Raji (cell line): ENCODE data around the gene WDR91.

Experiments
- POLR2A ChIP-seq: IDR thresholded peaks from 2 replicates; pipeline ENCODE4 v1.6.1; 2011; ENCODE audit warnings: low read depth, low read length, control low read depth; ENCODE audit not compliant: insufficient read depth

The WDR91 gene

DNA sequence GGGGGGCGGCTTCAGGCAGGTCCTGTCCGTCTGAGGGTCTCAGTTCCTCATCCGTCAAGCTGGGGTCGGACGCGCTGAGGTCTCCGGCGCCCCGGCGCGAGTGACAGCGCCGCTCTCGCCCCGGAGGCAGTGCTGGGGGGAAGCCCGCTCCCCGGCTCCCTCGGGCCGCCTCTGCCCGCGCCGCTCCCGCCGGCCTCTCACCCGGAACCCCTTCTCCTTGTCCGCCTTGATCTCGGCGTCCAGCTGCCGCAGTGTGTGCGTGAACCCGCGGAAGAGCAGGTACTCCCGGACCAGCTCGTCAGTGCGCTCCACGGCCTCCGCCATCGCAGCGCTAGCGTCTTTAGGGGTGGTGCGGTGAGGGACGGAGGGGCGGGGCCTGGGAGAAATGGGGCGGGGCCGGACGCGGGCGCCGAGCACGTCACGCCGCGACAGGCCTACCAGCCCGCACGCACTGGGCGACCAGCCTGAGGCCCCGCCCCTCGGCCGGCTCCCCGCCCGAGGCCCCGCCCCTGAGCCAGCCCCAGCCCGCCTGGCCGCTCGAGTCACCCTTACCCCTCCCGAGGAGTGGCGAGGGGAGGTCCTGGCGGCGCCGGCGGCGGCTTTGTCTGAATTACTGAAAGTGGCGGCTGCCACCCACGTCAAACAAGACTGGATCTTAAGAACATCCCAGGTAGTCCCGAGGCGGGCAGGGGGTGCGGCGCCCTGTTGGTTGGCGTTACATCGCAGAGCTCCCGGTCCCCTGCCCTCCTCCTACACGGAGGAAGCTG lies at the start of gene WDR91:
TSS of gene WDR91 (minus strand) at position 348 of the 767 bp plus-strand sequence. CDS start at position 324, 24 bp downstream.
- TF ChIP-seq POLR2A, result peak; percentile 90

DNA sequence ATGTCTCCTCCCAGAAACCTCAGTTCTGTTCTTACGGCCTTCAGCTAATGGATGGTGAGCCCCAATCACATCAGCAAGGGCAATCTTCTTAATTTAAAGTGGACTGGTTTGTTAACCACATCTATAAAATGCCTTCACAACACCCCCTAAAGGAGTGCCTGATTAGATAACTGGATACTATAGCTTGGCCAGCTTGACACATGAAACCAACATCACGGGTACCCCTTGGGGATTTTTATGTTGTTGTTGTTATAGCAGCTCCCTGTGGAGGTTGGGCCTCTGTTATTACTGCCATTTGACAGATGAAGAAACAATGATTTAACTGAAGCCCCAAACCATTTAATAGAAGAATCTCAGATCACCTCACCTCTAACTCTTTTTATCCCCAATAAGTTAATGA lies 49.1 kb upstream of the WDR91 start:
- TF ChIP-seq POLR2A, result no peak

DNA sequence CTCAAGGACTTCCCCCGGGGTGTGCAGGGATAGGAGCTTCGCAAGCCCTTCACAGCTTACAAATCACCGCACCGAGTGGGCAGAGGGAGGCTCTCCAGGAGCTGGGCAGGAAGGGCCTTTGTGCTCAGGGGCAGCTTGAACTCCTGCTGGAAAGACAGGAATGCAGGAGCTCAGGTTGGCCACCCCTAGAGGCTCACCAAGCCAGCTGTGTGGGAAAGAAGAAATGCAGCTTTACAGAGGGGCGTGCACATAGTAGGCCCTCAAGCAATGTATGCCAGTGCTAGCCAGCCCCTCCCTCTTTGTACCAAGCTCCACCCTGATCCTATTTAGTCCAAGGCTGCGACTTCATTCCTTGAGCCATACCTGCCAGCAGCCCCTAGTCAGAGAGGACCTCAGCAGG lies 48.4 kb upstream of the WDR91 start:
- no peak for TF ChIP-seq POLR2A

DNA sequence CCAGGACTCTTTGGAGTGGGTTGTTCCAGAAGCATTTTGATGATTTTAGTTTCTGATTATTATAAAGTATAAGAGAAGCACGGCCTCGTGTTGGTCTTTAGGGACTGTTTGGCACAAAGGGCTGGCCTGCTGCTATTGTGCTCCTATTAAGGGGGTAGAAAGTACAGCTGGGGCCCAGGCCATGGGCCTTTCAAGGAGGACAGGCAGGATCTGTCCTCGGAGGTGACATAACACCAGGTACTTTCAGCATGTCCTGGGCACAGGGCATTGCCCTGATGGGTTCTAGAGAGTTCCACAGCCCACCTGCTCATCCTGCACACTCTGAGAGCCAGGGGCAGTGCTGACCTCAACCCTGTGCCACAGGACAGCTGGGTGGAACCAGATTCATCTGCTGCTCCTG lies 47.3 kb upstream of the WDR91 start:
- no peak for TF ChIP-seq POLR2A

DNA sequence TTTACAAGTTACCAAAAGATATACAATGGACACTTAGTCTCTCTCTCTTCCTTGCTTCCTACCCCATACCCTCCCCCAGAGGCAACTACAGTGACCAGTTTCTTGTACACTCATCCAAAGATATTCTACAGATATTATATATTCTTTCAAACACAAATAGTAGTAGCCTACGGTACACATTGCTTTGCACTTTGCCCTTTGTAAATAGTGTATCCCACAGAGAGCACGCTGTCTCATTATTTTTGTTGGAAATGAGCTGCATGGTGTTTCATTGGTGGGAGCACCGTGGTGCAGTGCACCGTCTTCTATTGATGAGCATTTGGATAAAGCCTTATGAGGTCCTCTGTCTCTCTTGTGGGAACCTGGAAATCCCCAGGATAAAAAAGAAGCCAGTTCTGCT lies 46.5 kb upstream of the WDR91 start:
- TF ChIP-seq POLR2A, result no peak

DNA sequence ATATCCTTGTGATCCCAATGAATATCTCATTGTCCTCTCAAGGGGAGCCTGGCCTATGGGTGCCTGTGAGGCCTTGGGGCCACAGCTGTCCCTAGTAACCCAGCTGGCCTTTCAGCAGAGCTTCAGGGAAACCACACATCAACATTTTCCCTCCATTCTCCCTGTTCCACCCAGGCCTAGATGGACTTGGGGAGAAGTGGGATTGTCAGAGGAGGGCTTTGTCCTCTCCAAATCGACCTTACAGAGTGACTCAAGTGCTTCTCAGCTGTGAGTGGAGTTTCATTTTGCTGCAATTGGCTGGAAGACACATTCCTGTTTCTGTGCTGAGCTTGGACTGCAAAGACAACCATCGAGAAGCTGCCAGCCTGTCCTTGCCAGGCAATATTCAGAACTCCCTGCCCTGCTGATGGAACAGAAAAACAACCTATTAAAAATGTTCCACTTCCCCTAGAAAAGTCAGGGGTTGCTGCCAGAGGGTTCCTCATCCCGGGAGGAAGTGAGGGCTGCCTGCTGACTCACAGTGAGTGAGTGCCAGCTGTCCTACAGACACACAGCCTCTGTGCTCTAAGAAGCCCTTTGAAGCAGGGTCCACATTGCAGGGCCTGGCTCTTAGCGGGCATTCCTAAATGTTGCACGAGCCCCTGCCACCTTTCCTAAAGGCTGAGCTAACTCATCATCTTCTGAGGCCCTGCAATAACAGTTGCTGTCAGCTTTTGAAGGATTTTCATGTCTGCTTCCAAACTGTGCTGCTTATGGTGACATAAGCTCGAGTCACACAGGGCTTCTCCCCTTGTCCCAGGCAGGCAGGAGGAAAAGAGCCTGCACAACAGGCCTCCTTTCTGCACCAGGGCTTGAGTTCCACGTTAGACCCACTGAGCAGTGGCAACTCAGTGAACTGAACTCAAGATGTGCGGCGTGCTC lies 42.8 kb upstream of the WDR91 start:
- no peak for TF ChIP-seq POLR2A

DNA sequence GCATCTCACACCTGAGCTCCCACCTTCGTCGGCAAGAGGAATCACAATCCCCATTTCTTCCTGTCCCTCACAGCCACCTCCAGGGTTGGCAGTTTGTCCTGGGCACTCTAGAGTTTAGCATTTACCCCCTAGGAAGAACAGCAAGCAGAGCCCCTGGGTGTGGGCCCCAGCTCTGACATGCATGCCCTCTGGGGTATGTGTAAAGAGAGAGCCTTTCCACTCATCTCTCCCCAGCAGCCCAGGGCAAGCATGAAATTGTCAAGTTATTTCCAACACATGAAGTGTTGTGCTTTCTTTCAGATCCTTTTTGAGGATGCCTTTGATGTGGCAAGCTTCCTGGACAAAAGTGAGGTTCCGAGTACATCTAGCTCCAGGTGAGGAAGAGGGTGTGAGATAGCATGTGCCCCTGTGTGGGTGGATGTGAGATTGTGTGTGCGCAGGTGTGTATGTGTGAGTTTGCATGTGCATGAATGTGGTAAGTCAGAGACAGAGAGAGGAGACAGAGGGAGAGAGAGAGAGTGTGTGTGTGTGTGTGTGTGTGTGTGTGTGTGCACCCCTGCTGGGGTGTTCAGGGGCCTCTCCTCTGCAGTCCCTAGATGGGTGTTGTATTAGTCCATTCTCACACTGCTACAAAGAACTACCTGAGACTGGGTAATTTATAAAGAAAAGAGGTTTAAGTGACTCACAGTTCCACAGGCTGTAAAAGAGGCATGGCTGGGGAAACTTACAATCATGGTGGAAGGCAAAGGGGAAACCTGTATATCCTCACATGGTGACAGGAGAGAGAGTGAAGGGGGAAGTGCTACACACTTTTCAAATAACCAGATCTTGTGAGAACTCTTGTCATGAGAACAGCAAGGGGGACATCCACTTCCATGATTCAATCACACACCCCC lies 40.4 kb upstream of the WDR91 start:
- TF ChIP-seq POLR2A, result no peak

DNA sequence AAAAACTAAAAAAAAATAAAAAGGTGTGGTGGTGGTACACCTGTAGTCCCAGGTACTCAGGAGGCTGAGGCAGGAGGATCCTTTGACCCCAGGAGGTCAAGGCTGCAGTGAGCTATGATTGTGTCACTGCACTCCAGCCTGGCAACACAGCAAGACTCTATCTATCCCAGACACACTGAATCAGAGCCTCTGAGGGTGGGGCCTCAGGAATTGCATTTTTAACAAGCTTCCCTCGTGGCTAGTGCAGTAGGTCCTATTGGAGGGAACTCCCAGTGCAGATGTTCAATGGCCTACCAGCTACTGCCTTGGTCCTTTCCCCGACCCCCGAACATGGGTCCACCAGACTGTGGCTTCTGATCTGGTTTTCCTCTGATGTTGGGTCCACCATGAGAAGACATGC lies 37.2 kb upstream of the WDR91 start:
- no peak for TF ChIP-seq POLR2A

DNA sequence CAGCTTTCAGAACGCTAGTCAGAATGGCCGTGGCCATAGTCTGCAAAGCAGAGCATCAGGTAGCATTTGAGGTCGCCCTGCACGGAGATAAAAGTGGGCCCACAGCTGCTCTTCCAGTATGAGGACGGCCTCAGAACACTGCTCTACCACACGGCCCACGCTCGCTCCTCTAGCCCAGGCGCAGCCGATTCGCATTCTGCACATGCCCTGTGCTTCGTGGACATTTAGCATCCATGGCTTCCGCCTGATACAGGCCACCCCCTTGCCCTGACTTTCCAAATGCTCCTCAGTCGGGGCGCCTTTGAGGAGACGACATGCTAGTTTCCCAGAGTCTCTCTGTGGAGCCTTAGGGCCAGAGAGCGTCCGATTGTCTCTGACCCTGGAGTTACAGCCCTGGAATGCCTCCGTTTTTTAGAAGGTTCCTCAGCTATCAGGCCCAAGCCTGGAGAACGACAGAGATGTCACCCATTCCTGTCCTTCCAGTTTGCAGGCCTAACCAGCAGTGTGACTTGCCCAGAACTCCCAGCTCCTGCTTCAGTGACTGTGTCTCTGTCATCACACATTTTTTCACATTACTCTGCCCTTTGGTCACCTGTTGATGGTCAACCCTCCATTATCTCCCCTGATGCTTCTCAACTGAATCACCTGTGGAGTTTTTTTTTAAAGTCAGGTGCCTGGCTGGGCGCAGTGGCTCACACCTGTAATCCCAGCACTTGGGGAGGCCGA lies 36.6 kb upstream of the WDR91 start:
- TF ChIP-seq POLR2A, result no peak

DNA sequence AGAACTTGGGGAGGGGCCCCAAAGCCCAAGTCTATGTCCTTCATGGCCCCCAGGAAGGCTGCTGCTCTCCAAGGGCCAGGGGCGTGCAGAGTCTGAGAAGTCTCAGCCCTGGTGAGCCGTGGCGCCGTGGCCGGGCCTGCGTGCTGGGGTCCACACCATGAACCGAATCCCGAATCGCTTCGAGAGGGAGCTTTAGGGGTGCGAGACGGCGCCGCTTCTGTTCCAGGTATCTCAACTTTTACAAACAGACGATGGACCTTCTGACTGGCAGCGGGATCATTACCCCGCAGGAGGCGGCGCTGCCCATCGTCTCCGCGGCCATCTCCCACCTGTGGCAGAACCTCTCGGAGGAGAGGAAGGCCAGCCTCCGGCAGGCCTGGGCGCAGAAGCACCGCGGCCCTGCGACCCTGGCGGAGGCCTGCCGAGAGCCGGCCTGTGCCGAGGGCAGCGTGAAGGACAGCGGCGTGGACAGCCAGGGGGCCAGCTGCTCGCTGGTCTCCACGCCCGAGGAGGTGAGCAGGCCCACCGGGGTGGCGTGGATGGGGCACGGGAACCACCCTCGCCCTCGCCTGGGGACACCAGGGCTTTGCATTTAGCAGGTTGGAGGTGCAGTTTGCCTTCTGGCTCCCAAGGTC lies 35.0 kb upstream of the WDR91 start:
- TF ChIP-seq POLR2A, result no peak

DNA sequence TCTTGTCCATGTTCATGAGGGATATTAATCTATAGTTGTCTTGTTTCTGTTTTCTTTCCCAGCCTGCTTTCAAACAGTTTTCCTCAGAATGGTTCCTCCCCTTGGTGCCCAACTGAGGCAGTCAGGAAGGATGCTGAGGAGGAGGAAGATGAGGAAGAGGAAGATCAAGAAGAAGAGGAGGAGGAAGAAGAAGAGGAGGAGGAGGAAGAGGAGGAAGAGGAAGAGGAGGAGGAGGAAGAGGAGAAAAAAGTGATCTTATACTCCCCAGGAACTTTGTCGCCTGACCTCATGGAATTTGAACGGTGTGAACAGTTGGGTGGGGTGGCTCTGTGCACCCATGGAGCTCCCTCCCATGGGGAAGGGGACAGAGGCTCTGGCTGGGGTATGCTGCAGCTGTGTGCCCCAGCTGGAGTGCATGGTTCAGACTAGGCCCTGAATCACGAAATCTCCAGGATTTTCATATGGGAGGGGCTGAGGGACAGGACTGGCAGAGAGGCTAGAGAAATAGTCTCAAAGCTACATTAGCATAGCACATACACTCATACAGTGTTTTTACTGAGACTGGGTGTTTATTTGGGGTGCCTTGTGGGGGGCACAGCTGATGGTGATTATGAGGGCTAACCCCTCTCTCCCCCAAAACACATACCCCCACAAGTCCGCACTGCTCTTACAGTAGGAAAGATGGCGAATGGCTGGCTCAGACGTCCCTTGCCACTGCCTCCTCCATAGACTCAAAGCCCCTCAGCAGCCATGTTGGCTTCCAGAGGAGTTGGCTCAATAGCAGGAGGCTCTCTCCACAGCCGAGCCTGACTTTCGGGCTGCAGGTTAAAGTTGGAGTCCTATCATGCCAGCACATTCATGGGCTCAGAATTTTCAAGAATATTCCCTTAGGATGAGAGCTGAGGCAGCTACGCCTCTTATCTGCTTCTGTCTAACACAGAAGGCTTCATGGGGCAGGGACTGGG lies 34.2 kb upstream of the WDR91 start:
- TF ChIP-seq POLR2A, result no peak

DNA sequence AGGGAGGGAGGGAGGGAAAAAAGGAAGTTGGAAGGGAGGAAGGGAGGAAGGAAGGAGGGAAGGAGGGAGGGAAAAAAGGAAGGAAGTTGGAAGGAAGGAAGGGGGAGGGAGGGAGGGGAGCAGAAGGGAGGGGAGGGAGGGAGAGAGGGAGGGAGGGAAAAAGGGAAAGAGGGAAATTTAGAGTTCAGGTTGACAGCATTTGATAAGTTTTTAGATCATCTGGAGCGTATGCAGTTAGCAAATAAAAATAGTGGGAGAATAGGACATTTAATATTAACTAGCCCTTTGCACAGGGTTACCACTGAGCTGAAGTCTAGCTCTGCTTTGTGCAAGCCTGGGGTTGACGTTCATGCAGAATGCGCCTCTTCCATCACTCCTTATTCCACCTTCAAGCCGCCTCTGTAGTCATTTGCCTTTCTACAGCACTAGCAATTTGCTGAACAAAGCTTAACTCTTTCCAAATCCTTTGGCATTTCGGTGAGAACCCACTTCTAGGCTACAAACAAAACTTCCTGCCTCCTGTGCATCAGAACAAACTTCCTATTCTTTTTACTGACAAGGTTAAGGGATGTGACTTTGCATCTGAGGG lies 30.9 kb upstream of the WDR91 start:
- TF ChIP-seq POLR2A, result no peak
